Measurements from ENCODE around the gene LHX2. TPM values are rescaled to one million over a fixed set of nuclear protein-coding genes. Genes with fewer than 3 reads are reported as not detected.

Gene LHX2
- total and polyA plus RNA-seq, 9 of the 15 experiments (the other 6 are each of a cell fraction or from before 2014, with no cell fraction given), result 0.07 TPM; not detected in 8

DNA sequence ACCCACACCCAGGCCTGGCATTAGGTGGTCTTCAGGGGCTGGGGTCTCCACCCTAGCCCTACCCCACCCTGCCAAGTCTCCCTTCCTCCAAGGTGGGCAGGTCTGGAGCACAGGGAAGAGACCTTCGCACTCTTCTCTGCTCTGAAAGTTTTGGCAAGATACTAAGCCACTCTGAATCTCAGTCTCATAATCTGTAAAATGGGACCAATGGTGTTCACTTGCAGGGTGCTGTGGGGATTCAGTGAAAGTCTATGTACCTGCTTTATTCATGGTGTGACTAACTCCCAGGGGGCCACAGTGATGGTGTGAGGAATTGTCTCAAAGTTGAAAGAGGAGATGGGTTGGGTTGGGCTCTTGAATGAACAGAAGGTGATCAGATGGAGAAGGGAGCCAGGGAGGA, 25.0 kb downstream of the LHX2 start:
- H3K4me2 ChIP-seq (ENCODE audit: insufficient read depth, low read length), result no peak overlapping the region
- WGBS (ENCODE audit: insufficient coverage, low coverage, missing lambda C conversion rate), result 0% methylated on average over 1 of the region's 1 CpG
- no peaks in the 10 kb centered on the region for H3K36me3 ChIP-seq (ENCODE audit: control insufficient read depth, insufficient read depth, low read length)
- H3K9me3 ChIP-seq (replicated peaks; ENCODE audit: control insufficient read depth, insufficient read depth, low read depth, low read length), result no peaks in the 10 kb centered on the region
- H4K20me1 ChIP-seq (replicated peaks; ENCODE audit: control insufficient read depth, insufficient read depth, low read length), result peaks cover 17% of the 10 kb centered on the region
- CTCF ChIA-PET (ENCODE audit: low intra/inter-chr PET ratio), result no interaction called here
- peaks cover 19 to 76% of the 10 kb centered on the region in 2 experiments for H3K27me3 ChIP-seq (ENCODE audit: control insufficient read depth in 2 of 2, insufficient read depth in 2 of 2, low read length in 2 of 2)
- BruUV-seq (replicated peaks), result no TSS peak
- H3K9ac ChIP-seq (ENCODE audit: insufficient read depth in 1 of 2, low read depth in 2 of 2, low read length in 2 of 2), result no peak overlapping the region
- DNase-seq (ENCODE audit: extremely low read depth in 1 of 4, low spot score in 3 of 4), result no peak
- POLR2A ChIA-PET, result no interaction called here
- ATAC-seq, result no peak
- H3K27ac ChIP-seq (ENCODE audit: extremely low read depth, low read depth, low read length), result no peak overlapping the region
- FAIRE-seq, result no peak
- H2AFZ ChIP-seq (ENCODE audit: low read depth, low read length), result no peak overlapping the region
- H3K9me1 ChIP-seq (ENCODE audit: control insufficient read depth, insufficient read depth, low read length), result no peaks in the 10 kb centered on the region
- no peaks in the 10 kb centered on the region for H3K79me2 ChIP-seq (ENCODE audit: control insufficient read depth, insufficient read depth, low read length)
- no peak overlapping the region for H3K4me3 ChIP-seq
- intact Hi-C loops (cut with micrococcal nuclease), result no loop called here
- in situ Hi-C loops (cut with MboI), result loop anchor here (5.0 to 10.0 kb wide), 2 partner anchors 489 to 632 kb away; no protein-coding TSS in a partner anchor
- TF ChIP-seq, protein P1, sequence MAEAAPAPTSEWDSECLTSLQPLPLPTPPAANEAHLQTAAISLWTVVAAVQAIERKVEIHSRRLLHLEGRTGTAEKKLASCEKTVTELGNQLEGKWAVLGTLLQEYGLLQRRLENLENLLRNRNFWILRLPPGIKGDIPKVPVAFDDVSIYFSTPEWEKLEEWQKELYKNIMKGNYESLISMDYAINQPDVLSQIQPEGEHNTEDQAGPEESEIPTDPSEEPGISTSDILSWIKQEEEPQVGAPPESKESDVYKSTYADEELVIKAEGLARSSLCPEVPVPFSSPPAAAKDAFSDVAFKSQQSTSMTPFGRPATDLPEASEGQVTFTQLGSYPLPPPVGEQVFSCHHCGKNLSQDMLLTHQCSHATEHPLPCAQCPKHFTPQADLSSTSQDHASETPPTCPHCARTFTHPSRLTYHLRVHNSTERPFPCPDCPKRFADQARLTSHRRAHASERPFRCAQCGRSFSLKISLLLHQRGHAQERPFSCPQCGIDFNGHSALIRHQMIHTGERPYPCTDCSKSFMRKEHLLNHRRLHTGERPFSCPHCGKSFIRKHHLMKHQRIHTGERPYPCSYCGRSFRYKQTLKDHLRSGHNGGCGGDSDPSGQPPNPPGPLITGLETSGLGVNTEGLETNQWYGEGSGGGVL (CRISPR knock-in tag; IDR thresholded peaks at IDR 0.05), result no peak
- TF ChIP-seq BCOR (IDR thresholded peaks at IDR 0.05) (peak; percentile 43; the same call in 1 of the 2 replicates), KDM1A (IDR thresholded peaks at IDR 0.05) (0 out of 4 replicates have a peak, but pooled peaks of 1 of the 2 experiments have one; percentile 15), SETDB1 (IDR thresholded peaks at IDR 0.05; ENCODE audit: low read length) (no peak), RBM25 (IDR thresholded peaks at IDR 0.05; ENCODE audit: low read depth, low read length, severe bottlenecking) (peak; percentile 80), COPS2 (conservative IDR thresholded peaks at IDR 0.05) (no peak), MEF2D (tag; conservative IDR thresholded peaks at IDR 0.05; ENCODE audit: low read depth) (no peak)
- H3K4me1 ChIP-seq (replicated peaks in 1 of 2; ENCODE audit: control insufficient read depth in 2 of 2, insufficient read depth in 2 of 2, low read length in 2 of 2), result peaks cover 2 to 15% of the 10 kb centered on the region in 2 experiments; a peak in 3 of 5 replicates
